Stimulated activated CD4-positive, alpha-beta T cell treated with anti-CD3 and anti-CD28 coated beads, Interleukin-12 subunit alpha, Interleukin-12 subunit beta, amount 100 ng/mL, for 24 hours (primary cell): ENCODE results near the gene DNER.
"Not testable (repeated sequence)": the region's sequence is repeated elsewhere in the genome, so short reads cannot be mapped to it uniquely, and the experiment has no call there.

Experiments used
- DNase-seq, 2 experiments: peaks; one replicate each; pipeline ENCODE4 v3.0.0-alpha.2; 2020; ENCODE audit warnings: low read depth in 2 of 2

The DNER gene

DNA sequence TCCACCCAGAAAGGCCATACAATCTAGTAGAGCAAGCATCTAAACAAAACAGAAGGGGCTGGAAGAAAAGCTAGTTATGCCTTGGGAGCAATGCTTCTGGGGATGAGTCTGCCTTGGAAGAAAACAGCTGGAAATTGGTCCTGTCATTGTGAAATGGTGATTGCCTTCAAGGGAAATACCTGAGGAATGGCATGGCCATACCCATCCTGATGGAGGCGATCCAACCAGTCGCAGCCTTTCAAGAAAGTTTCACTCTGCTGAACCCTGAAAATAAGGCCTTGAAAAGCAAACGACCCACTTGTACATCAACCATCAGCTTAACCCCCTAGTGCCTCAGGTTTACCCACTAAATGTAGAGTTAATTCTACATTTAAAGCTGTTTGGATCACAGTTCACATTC, 370.7 kb downstream of the DNER start:
- DNase-seq: no peak

GRCh38 chr2:229342376-229342775, 372.0 kb downstream of the DNER start:
- DNase-seq: no peak

DNA sequence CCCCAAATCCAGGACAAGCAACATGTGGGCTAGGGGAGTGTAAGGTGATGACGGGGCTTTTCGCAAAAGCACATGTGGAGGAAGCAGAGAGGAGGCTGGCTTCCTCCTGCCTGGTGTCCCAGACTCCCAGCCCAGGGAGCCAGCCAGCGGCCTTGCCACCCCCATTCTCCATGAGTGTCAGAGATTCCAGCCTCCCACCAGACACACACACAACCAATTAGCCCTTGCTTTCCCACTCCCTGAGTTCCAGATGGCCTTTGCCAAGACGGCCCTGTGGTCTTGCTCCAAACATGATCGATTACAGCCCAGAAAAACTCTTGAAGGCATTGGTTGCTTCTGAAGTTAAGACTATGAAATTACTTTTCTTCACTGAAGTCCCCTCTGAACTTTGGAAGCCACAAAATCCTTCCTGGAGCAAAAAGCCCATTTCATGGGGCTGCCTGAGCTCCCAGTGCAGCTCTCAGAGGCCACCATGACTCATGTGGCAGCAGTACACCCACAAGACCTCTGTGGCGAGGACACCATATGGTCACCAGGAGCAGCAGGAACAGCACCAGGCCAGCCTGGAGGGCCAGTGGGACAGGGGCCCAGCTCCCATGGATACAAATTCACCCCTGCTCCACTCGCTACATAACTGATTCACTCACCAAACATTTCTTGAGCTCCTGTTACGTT, 374.1 kb downstream of the DNER start:
- DNase-seq: no peak

- DNase-seq: no peak
Observed at GRCh38 chr2:229339618-229340017, 374.7 kb downstream of the DNER start.

DNA sequence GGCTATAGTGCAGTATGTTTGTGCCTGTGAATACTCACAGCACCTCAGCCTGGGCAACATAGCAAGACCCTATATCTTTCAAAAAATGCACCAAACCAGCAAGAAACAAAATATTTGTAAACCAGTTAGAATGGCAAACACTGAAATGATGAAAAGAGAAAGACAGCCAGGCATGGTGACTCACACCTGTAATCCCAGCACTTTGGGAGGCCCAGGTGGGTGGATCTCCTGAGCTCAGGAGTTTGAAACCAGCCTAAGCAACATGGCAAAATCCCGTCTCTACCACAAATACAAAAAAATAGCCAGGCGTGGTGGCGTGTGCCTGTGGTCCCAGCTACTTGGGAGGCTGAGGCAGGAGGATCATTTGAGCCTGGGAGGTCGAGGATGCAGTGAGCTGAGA, 375.2 kb downstream of the DNER start:
- not testable (repeated sequence) for DNase-seq

- DNase-seq: no peak
Observed at GRCh38 chr2:229335877-229336346, 378.4 kb downstream of the DNER start.

GRCh38 chr2:229335330-229335729, 379.0 kb downstream of the DNER start:
- no peak for DNase-seq

- no peak for DNase-seq
Observed at GRCh38 chr2:229330952-229331351, 383.4 kb downstream of the DNER start.

- no peak for DNase-seq
Observed at GRCh38 chr2:229319558-229319957, 394.8 kb downstream of the DNER start.

- DNase-seq: no peak
Observed at GRCh38 chr2:229314117-229314516, 400.2 kb downstream of the DNER start.

GRCh38 chr2:229313591-229313990, 400.8 kb downstream of the DNER start:
- no peak for DNase-seq
